ENCODE data around the gene TBC1D22A.

DNA sequence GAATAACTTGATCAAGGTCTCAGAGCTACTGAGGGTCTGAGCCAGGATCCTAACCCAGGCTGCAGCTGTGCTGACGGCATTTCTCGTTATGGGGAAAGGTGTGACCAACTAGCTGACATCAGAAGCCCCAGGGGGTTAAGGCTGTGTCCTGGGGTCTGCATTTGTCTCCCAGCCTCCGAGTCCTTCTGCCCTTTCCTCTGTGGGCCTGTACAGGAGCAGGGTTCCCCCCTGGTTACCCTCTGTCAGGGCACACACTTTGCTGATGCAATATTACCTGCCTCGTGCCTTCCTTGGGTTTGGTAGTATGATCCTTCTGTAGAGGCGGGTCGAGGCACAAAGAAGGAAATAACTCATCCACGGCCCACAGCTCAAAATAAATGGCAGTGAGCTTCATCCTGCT is 183.0 kb downstream of the TBC1D22A start:
- TF ChIP-seq, protein P1, sequence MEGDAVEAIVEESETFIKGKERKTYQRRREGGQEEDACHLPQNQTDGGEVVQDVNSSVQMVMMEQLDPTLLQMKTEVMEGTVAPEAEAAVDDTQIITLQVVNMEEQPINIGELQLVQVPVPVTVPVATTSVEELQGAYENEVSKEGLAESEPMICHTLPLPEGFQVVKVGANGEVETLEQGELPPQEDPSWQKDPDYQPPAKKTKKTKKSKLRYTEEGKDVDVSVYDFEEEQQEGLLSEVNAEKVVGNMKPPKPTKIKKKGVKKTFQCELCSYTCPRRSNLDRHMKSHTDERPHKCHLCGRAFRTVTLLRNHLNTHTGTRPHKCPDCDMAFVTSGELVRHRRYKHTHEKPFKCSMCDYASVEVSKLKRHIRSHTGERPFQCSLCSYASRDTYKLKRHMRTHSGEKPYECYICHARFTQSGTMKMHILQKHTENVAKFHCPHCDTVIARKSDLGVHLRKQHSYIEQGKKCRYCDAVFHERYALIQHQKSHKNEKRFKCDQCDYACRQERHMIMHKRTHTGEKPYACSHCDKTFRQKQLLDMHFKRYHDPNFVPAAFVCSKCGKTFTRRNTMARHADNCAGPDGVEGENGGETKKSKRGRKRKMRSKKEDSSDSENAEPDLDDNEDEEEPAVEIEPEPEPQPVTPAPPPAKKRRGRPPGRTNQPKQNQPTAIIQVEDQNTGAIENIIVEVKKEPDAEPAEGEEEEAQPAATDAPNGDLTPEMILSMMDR (IDR thresholded peaks at IDR 0.05) = no peak
- no peak for TF ChIP-seq EZH2 (IDR thresholded peaks at IDR 0.05)
- no peak for TF ChIP-seq EZH2phosphoT487 (IDR thresholded peaks at IDR 0.05)

All from neural progenitor cell (in vitro differentiated cells).